HG02763 (cell line): ENCODE data around the gene PCSK9.

Source experiments
- ATAC-seq: cut with Tn5 transposase; IDR thresholded peaks from one replicate; pipeline ENCODE4 v1.9.1; 2021; ENCODE audit warnings: mild to moderate bottlenecking, moderate library complexity; ENCODE audit not compliant: unreplicated experiment

PCSK9 gene

DNA sequence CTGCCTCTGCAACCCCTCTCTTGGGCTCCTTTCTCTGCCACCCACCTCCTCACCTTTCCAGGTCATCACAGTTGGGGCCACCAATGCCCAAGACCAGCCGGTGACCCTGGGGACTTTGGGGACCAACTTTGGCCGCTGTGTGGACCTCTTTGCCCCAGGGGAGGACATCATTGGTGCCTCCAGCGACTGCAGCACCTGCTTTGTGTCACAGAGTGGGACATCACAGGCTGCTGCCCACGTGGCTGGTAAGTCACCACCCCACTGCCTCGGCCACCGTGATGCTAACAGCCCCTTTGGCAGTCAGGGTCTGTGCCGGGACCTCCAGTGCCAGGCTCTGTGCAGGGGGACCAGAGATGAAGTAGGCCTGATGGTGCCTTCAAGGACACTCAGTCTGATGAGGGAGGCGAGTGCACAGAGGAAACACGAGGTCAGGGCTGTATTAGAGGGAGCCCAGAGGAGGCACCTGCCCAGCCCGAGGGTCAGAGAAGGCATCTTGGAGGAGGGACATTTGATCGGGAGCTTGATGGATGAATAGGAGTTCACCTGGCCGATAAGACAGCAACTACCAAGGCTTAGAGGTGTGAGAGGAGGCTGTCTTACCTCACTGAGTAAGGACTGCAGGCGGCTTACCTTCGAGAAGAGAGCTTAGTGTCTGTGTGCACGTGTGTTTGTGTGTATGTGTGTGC lies 18.1 kb downstream of the PCSK9 start:
- no peak for ATAC-seq

DNA sequence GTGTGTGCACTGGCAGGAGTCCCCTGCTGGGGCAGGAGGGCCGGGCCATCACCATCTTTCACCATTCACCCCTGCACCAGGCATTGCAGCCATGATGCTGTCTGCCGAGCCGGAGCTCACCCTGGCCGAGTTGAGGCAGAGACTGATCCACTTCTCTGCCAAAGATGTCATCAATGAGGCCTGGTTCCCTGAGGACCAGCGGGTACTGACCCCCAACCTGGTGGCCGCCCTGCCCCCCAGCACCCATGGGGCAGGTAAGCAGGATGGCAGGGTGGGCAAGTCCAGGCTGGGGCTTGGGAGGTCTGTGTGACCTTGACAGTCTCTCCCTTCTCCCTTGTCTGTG lies 18.6 kb downstream of the PCSK9 start:
- ATAC-seq: no peak

DNA sequence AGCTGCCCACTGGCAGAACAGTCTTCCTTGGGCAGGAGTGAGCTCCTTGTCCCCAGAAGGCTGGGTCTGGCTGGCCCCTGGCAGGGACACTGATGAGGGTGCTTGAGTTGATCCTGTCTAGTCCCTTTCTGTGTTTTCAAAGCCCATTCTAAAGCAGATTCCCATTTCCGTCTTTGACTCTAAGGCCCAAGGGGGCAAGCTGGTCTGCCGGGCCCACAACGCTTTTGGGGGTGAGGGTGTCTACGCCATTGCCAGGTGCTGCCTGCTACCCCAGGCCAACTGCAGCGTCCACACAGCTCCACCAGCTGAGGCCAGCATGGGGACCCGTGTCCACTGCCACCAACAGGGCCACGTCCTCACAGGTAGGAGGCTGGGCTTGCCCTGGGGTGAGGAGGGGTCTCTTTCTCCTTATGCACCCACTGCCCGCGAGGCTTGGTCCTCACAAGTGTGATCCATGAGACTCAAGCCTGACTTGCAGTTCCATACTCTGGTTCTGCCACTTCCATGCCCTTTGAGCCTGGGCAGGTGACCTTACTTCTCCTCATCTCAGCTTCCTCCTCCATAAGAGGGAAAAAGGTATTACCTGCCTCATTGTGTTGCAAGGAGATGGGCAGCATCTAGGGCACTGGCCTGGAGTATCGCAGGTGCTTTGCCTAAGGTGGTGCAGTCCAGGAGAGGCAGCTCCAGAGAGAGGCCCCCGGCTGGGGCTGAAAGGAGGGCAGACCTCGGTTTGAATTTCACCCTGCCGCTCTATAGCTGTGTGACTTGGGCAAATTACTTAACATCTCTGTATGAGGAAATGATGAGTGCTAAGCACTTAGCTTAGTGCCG lies 20.2 kb downstream of the PCSK9 start:
- no peak for ATAC-seq

DNA sequence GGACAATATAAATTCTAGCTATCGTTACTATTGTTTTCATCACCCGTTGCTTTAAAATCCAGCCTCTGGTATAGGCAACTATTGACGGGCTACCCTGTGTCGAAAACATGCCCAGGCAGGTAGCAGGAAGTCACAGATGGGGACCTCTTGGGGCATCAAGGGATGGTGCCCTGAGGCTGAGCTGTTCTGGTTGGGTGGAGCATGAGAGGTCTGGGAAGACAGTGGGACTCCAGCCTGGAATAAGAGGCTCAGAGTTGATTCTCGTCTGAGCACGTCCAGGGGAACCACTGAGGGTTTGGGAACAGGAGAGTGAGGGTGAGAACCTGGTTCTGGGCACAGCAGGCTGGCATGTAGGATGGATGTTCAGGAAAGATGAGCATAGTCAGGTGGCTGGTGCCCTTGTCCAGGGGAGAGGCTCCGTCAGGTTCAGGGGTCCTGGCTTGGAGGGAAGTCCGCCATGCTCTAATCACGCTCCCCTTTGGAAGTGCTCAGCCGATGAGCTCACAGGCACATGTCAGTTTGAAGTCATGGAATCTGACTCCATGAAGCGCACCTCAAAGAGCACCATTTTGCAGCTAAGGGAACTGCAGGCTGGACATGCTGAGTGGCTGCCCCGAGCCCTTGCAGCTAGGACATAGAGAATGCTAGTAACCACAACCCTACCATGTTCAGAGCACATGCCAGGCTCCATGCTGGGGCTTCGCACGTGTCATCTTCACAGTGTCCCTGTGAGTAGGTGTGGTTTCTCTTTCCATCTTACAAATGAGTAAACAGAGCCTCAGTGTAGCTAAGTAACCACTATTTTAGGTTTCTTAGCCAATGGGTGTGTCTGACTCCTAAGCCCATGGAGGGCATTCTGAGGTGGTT lies 21.0 kb downstream of the PCSK9 start:
- no peak for ATAC-seq

DNA sequence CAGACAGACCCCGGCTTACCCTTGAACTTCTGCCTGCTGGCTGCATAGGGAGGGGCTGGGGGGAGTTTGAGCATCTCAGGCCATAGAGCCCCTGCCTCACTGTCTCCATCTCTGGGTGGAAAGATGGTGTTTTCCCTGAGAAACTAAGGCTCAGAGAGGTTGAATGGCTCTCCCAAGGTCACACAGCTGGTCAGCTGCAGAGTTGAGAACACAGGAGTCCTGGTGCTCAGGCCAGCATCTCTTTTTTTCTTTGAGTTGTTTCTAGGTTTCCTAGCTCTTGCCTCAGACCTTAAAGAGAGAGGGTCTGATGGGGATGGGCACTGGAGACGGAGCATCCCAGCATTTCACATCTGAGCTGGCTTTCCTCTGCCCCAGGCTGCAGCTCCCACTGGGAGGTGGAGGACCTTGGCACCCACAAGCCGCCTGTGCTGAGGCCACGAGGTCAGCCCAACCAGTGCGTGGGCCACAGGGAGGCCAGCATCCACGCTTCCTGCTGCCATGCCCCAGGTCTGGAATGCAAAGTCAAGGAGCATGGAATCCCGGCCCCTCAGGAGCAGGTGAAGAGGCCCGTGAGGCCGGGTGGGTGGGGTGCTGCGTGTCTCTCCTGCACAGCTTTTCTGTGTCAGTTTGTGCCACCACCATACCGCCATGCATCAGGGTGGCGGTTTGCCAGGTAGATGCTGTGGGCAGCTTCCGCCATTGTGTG lies 21.8 kb downstream of the PCSK9 start:
- no peak for ATAC-seq

DNA sequence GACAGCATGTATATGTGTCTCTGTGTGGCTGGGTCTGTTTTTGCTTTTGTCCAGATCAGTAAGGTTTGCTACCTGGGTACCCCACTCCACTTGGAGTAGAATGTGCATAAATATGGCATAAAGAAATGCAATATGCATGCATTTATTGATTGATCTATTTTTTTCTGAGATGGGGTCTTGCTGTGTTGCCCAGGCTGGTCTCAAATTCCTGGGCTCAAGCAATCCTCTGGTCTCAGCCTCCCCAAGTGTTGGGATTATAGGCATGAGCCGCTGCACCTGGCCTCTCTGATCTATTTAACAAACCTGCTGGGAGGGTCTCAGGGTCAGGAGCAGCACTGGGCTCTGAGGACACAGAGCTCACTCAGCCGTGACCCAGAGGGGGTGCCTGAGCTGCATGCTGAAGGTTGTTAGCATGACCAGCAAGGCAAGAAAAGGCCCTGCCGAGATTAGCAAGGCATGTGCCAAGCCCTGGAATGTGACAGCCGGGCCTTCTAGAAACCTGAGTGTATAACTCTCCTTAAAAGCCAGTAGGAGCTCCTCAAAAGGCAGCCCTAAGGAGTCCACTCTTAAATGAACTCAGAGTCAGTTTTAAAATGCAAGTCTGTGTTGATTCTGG lies 22.5 kb downstream of the PCSK9 start:
- ATAC-seq: no peak

DNA sequence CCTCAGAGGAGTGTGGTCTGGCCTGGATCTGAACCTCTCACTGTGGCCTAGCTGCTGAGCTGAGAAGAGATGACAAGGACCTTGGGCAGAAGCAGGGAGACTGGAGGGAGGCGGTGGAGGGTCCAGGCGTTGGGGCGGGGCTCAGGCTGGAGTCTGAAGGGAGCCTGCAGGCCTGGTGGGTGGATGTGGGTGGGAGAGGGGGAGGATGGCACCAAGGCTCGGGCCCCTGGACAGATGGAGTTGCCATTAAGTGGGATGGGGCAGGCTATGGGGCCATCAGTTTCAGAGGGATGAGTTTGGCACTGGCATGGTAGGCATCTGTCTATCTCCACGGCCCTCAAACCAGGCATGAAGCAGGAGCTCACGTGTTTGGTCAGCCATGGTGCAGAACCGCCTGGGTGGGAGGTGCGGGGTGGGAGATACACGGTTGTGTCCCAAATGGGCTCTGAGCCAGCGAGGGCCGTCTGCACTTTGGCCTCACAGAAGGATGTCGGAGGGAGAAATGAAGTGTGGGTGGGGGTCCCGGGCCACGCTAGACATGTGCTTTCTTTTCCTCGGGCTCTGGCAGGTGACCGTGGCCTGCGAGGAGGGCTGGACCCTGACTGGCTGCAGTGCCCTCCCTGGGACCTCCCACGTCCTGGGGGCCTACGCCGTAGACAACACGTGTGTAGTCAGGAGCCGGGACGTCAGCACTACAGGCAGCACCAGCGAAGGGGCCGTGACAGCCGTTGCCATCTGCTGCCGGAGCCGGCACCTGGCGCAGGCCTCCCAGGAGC lies 23.6 kb downstream of the PCSK9 start:
- ATAC-seq: no peak

DNA sequence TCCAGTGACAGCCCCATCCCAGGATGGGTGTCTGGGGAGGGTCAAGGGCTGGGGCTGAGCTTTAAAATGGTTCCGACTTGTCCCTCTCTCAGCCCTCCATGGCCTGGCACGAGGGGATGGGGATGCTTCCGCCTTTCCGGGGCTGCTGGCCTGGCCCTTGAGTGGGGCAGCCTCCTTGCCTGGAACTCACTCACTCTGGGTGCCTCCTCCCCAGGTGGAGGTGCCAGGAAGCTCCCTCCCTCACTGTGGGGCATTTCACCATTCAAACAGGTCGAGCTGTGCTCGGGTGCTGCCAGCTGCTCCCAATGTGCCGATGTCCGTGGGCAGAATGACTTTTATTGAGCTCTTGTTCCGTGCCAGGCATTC lies 24.2 kb downstream of the PCSK9 start:
- ATAC-seq: no peak

DNA sequence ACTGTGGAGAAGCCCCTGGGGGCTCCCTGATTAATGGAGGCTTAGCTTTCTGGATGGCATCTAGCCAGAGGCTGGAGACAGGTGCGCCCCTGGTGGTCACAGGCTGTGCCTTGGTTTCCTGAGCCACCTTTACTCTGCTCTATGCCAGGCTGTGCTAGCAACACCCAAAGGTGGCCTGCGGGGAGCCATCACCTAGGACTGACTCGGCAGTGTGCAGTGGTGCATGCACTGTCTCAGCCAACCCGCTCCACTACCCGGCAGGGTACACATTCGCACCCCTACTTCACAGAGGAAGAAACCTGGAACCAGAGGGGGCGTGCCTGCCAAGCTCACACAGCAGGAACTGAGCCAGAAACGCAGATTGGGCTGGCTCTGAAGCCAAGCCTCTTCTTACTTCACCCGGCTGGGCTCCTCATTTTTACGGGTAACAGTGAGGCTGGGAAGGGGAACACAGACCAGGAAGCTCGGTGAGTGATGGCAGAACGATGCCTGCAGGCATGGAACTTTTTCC lies 24.8 kb downstream of the PCSK9 start:
- no peak for ATAC-seq

DNA sequence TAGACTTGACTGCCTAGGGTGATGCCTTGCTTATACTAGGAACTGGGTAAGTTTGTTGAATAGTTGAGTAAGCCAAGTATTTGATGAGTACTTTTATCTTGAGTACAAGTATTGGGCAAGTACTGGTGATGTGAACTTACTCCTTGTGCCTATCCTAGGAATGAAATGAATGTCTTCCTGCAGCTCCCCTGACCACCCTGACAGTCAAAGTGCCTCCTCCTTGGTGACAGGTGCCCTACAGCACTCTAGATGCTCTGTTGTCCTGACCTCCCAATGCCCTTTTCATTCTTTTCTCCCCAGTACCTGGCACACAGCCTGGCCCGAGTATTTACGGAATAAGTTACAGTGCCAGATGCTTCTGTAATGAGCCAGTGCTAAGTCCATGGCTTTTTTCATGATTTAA lies 25.5 kb downstream of the PCSK9 start:
- ATAC-seq: no peak

DNA sequence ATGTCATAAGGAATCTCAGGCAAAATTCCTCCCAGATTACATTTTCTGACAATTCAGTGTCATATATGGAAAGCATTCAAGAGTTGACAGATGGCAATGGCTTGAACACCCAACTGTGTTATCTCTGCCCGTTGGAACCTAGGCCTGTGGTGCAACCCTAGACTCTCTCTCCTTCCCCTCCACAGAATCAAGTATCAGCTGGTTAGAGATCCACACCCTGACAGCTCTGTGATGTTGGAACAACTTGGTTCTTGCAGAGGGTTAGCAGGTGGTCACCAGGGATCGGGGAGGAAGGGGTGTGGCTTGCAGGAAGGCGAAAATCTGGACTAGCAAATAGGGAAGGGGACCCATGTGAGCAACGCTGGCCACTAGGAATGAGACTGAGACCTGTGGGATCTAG lies 26.3 kb downstream of the PCSK9 start:
- no peak for ATAC-seq

DNA sequence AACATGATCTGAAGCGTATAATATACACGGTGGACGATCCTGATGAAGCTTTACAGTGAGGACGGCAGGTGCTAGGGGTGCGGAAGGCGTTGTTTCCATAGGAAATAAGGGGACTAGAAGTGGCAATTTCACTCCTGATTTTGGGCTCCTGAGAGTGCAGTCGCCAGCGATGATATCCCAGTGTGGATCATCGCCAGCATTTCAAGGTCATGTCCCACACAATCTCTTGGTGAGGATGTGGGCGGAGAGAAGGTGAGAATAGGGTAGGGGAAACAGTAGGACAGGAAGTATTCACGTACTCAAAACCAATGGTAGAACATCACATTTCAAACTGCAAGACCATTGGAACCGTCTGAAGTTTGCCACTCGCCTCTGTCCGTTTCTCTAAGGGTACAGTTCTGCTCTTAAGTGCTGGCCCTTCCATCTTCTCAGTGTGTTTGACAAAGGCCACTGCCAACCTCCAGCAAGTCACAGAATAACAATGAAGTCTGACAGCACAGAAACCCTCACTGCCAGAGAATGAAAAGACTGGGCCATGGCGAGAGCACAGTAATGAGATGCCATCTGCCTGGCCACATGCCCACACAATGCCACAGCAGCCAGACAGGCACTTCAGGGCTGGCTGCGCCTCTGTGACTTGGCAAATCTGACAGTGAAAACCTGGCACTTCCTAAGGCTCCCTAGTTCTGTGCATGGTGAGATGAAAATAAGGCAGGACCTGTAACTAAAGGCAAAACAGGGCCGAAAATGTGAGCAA lies 27.9 kb downstream of the PCSK9 start:
- ATAC-seq: no peak

DNA sequence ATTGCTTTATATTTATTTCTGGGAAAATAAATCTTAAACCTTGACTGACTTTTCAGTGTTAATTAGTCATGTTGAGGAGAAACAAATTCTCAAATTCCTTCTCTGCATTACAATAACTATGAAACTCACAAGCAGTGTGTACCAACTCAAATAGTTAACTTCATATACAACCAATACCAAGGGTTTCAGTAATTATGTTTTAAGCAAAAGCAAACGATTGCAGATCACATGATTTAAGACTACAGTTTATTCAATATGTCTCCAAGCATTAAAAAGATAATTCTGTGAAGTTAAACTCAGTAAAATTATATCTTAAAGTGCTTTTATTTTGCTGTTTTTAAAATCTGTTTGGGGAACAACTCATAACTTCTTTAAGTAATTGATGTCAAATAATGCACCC lies 28.6 kb downstream of the PCSK9 start:
- no peak for ATAC-seq

DNA sequence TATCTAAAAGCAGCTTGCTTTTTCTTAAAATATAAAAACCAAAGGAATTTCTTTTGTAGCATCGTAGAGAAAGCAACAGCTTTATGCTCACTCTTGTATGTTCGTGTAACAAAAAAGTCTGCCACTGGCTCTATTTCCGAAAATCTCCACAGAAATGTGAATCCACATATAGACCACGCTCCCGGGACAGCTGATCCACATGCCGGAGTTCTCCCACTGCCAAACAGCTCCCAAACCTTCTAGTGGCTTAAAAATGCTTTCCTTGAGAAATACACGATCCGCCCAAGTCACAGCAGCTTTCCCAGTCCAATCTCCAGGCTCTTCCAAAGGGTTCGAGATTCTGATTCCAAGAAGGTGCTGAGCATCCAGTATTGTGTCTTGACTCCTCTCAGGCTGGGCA lies 29.3 kb downstream of the PCSK9 start:
- no peak for ATAC-seq

DNA sequence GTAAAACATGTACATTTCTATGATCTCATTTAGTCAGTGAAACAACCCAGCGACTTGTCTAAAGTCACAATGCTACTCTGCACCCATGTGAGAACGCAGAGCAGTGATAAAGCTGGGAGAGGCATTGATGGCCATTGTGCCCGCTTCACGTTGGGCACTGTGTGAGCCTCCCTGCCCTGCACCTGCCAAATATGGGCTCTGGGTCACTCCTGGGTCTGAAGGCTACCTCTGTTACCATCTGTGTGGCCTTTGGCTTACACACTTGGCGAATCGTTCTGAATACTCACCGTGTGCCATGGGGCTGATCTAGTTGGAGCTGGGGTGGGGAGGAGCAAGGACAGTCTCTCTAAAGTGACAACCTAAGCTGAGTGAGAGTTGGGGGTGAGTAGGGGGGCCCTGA lies 29.9 kb downstream of the PCSK9 start:
- ATAC-seq: no peak

DNA sequence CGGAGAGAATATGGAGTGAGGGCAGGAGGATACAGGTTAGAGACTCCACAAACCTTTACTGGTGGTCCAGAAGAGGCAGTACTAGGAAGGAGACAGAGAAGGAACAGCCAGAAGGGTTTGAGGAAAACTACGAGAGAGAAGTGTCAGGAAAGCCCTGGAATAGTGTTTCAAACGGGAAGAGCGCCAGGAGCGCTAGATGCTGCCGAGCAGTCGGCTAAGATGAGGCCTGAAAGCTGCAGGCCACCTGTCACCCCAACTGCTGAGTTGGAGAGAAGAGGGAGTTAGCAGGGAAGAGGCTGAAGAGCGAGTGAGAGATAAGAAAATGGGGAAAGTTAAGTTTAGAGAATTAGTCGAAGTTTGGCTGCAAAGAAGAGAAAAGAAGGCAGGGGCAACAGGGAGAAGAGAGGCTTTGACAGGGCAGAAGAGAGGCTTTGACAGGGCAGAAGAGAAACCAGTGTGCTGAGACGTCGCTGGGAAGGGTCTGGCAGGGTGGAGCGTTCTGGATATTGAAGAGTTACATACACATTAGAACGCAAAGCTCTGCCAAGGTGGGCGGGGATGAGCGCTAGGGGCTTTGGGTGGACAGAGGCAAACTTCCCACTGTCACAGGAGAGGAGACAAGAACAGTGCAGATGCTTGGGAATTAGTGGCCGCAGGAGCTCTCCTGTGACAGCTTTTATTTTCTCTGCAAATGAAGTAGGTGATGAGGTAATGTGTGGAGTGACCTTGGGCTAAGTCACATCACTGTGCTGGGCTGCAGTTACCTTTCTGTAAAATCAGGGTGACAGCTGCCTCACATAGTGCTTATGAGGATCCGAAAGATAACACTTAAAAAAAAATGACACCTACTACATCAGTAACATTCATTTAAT lies 31.2 kb downstream of the PCSK9 start:
- no peak for ATAC-seq

DNA sequence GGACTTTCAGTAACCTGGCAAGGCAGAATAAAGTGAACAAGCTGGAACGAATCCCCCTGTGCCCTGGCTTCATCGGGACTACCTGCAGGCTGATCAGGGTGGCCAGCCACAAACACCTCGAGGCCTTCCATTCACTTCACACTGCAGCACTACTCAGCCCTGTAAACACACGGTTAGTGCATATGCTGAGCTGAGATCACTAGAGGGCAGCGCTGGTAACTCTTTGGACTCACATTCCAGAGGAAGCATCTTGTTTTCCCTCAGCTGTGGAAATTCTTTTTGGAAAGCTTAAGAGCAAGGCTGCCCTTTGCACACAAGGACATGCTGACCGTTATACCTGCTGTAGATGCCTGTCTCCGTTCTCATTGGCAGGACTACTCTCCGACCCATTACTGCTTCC lies 32.1 kb downstream of the PCSK9 start:
- ATAC-seq: no peak
